ENCODE results near the gene GPR31.

Gene GPR31

DNA sequence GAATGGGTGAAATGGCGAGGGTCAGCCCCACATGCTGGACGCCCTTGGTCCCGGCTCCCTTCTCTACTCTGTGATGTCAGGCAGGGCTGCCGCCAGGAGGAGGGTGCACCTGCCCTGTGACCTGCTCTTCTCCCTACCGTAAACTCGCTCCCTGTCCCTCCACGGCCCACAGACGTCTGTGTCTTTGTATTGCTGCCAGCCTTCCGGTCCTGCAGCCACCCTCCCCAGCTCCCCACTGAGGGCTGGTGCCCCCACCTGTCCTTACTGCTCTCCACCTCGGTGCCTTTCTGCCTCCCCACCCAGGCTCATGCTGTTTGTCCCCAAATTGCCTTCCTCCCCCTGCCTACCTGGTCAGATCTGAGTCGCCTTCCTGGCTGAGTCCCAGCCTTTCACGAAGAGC is 38.9 kb downstream of the GPR31 start:
- DNase-seq (ENCODE audit: low spot score), result no peak

DNA sequence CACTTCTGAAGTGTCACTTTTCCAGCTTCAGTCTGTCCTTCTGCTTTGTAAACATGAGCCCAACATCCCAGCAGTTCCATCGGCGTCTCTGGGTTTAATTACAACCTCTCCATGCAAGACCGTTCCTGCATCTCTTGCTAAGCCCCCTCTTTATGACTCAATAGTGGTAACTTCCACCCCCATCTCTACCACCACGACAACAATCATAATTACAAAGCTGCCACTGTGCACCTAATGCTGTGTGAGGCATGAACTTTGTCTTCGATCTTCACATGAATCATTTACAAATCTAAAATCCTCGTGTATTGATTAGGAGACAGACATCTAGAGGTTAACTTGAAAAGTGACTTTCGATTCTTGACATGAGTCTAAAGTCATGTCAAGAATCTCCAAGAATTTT is 39.8 kb downstream of the GPR31 start:
- no peak for DNase-seq (ENCODE audit: low spot score)

DNA sequence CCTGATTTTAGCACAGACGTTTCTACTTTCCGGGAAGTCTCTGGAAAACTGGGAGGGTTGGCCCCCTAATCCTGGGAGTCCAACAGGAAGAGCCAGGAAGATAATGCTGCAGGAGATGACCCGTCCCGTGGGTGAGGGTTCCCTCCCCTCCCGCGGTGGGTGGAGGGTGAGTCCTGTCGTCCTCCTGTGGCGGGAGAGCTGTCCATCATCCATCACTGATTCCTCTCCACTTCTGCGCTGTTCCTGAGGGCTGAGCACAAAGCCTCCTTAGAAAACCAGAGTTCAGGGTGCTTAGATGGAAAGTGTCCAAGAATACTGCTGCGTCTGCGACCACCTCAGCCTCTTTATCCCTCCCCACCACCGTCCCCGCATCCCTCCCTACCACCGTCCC is 40.9 kb downstream of the GPR31 start:
- no peak for DNase-seq (ENCODE audit: low spot score)

DNA sequence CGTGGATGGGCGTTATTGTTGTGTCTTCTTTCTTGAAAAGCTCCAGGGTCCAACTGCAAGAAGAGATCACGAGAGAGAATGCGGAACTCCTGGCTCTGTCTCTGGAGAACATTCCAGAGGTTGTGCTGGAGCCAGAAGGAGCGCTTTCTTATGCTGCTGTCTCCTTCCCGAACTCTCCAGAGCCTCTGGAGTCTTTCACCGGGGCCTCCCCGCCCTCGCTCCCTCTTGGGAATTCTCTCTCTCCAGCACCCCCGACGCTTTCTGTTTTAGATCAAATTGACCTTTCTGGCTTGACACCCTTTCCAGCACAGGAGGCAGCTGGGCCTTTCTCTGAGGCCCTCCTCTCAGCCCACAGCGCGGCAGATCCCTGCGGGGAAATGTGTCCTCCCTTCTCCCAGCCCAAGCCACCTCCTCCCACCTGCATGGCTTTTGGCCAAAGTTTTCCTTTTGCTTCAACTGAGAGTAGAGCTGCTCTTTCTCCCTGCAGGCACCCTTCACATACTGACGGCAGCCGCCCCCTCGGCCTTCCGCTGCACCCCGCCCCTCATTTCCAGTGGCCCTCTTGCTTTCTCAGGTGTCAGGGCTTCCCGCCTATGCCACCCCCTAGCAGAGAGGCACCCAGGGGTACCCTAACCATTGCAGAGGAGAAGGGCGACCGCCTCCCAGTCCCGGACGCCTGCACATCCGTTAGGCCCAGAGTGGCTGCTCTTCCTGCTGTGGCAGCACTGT is 41.5 kb downstream of the GPR31 start:
- DNase-seq (ENCODE audit: low spot score), result no peak

DNA sequence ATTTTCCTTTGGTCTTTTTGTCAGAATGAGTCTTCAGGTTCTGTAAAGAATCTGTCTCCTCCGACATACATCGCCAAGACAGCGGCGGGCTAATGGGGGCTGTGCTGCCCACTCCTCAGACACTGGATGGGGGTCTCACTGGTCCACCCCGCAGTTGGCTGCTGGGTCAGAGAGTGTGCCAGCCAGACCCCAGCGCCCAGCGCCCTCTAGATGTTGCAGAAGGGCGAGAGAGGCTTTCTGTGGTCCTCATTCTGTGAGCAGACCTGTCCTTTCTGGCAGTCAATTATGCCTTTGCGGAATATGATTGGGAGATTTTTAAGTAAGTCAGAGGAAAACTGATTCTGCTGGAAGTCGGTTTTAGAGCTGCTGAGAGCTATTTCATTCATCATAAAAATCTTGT is 42.7 kb downstream of the GPR31 start:
- no peak for DNase-seq (ENCODE audit: low spot score)

DNA sequence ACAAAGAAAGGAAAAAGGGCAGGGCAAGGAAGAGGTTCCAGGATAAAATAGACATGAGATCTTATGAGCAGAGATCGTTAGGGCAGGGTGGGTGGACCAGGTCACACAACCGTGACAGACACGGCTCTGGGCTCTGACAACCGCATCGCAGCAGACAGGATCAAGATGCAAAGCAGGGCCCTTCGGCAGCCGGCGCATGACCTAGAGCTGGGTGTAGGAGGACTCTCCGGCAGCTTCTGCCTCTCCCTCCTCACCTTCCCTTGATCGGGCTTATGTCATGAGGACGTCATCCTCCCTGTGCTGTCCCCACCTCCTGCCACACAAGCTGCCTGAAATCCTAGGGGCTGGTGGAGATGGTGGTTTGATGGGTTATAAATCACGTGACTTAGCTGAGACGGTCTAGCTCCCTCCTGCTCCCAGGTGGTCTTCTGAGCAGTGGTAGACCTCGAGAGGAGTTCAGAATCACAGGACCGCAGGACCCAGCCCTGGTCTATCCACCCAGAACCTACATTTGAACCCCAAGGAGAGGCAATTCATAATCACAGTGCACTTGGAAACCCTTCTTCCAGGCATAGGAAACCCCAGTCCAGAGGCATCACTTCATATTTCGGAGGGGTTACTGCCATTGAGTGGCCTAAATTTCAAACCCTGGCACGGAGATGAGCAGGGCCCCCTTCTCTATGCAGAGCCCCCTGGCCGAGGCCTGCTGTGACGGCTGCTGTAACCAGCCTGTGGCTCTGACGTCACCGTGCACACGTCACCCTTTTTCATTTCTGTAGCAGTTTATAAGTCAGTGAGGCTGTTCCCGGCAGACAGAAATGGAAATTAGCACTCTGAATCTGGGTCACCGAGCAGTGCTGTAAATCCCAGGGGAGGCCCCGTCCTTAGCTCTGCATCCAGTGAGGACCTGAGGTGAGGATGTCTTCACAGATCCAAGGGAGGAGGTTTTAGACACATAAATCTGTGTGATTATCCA is 43.6 kb downstream of the GPR31 start:
- no peak for DNase-seq (ENCODE audit: low spot score)

DNA sequence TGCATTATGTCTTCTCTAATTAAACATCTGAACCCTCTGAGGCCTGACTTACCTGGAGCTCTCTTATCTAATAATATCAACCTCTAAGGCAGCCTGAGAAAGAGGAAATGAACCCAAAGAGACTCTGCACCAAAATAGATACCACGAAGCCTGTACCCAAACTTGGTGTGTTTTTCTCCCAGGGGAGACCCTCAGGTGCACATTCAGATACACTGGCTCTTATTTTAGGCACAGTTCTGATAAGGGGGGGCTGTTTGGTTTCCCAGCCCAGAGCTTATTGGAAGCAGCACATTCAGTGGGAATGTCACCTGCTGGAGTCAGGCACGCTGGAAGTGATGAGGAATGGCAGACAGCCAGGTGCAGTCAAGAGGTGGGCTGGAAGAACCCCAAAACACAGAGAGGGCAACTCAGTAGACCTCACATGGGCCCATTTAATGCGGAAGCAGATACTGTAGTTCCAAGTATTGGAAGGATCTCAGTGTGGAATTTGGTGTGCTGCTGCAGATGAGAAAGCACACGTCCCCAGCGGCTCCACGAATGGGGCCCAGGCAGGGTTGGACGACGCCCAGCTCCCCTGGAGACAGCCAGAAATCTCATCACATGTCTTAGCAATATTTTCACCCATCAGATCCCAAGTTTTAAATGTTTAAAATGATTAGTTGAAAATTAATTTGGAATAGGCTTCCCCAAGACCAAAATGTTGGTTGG is 44.6 kb downstream of the GPR31 start:
- DNase-seq (ENCODE audit: low spot score), result no peak

DNA sequence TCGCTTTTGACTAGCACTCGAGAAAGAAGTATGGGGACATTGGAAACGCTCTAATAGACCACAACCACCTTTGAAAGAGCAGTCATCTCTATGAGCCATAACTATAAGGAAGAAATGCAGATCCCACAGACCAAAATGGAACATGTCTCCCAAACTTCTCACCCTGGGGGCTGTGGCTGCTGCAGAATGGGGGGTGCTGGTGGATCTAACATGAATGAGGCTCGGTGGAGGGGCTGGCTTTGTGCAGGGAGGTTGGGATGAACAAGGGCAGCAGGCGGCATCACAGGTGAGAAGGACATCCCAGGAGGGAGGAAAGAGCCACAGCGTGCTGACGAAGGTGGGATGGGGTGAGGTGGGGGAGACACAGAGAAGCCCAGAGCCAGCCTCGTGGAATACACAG is 45.4 kb downstream of the GPR31 start:
- no peak for DNase-seq (ENCODE audit: low spot score)

DNA sequence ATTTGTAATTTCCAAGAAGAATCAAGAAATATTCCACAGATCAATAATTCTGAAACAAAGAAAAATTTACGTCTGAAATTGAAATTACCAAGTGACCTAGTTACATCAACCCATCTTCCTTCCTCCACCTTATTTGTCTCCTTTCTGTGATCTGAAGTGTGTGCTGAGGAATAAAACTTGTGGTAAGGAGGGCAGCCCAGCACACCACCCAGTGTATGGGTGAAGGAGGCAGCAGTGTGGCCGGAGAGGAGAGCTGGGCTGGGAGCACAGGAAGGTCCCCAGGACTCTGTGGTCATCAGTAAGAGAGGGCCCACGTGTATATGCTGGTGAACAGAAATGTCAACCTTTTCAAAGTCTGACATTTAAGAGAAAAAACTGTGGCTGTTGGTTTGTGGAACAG is 46.2 kb downstream of the GPR31 start:
- no peak for DNase-seq (ENCODE audit: low spot score)

DNA sequence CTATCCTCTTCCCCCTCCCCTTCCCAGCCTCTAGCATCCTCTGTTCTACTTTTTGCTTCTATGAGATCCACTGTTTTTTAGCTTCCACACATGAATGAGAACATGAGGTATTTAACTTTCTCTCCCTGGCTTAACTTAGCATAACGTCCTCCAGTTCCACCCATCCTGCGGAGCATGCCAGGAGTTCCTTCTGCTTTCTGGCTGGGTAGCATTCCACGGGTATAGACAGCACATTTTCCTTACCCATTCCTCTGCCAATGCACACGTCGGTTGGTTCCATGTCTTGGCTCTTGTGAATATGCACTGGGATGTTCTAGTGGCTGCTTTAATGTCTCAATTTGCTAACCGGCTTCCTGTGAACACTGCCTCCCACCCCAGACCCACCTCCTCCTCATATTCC is 48.1 kb downstream of the GPR31 start:
- DNase-seq (ENCODE audit: low spot score), result no peak

DNA sequence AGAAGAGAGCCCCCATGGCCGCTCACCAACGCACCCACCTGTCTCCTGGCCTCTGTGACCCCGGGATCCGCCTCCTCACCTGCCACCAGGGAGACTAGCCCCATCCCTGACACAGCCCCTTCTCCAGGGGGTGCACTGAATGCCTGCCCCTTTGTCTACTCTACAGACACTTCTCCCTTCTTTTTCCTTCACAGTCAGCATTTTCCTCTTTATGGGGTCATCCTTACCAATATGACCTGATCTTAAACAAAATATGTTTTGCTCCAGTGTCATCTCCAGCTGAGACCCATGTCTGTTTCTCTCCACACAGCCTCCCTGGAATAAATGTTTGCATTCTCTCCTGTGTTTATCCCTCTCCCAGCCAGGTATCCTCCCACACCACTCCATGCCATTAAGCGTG is 49.5 kb downstream of the GPR31 start:
- no peak for DNase-seq (ENCODE audit: low spot score)

DNA sequence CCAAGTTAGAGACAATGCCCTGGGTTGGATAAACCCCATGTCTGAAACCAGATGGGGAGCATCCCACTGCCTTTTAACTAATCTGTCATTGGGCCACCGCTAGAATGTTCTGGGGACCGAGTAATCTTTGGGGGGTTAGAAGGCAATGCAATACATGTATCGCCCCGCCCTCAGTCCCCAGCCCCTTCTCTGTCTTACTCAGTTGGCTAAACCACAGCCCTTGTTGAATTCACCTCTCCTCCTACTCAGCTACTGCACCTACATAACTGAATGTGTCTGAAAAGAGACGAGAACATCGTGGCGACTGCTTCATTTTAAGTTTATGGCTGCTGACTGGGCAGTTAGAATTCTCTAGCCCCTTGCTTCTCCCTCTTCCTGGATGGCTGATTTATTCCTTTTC is 50.0 kb downstream of the GPR31 start:
- no peak for DNase-seq (ENCODE audit: low spot score)

DNA sequence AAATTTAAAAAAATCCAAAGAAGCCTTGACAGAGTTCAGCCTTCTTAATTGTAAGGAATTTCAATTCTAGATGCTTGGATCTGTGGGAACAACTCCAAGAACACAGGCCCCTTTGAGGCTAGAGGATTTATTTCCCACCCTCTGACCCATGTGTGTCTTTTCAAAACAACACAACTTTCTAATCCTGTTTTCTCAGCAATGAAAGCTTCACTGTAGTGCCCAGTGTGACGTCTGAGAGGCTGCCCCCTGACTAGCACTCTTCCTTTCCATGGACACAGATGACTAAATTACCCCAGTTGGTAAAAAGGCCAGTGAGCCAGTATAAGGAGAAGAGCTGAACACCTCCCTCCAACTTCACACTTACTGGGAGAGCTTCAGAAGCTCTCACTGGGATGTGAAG is 51.4 kb downstream of the GPR31 start:
- no peak for DNase-seq (ENCODE audit: low spot score)
